Cerebellar cortex (tissue), 1 donor: Measurements from ENCODE around the gene ZFAND2A.
A peak's percentile ranks its signal among the peaks of the same experiment; 100 is the strongest.
"Not testable (repeated sequence)": the region's sequence is repeated elsewhere in the genome, so short reads cannot be mapped to it uniquely, and the experiment has no call there.

Experiments used
- DNase-seq: peaks from one replicate; pipeline ENCODE4 v3.0.0-alpha.2; 2015; ENCODE audit warnings: low spot score

ZFAND2A gene, protein sequence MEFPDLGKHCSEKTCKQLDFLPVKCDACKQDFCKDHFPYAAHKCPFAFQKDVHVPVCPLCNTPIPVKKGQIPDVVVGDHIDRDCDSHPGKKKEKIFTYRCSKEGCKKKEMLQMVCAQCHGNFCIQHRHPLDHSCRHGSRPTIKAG

DNA sequence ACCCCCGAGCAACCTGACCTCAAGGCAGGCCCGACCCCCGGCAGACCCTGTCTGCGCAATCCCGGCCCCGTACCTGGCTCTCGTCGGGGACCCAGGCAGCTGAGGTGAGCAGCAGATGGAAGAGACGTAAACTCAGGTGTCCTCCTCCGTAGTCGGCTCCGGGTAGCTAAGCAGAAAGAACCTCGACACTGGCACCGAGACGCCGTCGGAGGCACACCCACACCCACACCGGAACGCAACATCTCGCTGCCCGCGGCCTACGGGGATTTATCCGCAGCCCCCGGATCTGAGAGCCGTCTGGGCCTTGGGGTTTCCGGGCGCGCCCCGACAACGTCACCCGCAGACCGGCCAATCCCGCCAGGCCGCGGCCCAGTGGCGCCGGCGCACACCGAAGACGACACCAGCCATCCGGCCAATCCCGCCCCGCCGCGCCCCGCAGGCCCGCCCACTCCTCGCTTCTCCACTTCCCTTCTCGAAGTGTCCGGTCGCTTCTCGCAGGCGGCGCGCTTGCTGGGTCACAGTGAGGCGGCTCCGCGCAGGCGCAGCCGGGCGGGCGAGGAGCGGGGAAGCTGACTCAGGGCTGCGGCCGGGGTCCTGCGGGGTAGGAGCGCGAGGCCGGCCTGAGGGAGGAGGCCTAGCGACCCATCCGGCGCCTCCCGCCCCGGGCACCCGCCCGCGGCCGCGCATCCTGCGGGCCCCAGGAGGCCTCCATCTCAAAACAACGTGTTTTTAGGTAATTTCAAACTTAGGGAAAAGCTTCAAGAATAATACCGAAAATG, at the start of gene ZFAND2A:
ZFAND2A (minus strand) TSS at position 306 of the 779 bp plus-strand sequence. CDS start 1,984 bp downstream, outside the sequence.
- DNase-seq = peak; percentile 94

DNA sequence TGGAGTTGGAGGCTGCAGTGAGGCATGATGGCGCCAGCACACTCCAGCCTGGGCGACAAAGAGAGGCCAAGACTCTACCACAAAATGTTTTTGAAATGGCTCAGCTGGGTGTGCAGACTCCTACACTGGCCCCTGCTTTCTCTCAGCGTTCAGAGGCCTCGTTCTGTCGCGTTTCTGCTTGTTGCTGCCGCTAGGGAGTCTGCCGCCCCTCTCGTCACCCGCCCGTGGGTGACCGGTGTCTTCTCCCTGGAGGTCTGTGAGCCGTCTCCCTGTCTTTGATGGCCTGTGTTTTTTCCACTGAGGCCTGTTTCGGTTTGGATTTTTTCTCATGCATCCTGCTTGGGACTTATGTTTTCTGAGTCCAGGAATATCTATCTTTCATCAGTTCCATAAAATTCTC, 49.1 kb upstream of the ZFAND2A start:
- DNase-seq = no peak

DNA sequence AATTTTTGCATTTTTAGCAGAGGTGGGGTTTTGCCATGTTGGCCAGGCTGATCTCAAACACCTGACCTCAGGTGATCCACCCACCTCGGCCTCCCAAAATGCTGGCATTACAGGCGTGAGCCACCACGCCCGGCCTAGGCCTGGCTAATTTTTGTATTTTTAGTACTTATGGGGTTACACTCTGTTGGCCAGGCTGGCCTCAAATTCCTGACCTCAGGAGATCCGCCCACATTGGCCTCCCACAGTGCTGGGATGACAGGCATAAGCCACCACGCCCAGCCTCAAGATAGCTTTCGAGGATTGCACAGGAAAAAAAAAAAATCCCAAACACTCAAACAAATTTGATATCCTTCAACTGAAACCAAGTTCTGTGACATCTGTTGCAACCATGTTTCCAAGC, 45.7 kb upstream of the ZFAND2A start:
- not testable (repeated sequence) for DNase-seq

DNA sequence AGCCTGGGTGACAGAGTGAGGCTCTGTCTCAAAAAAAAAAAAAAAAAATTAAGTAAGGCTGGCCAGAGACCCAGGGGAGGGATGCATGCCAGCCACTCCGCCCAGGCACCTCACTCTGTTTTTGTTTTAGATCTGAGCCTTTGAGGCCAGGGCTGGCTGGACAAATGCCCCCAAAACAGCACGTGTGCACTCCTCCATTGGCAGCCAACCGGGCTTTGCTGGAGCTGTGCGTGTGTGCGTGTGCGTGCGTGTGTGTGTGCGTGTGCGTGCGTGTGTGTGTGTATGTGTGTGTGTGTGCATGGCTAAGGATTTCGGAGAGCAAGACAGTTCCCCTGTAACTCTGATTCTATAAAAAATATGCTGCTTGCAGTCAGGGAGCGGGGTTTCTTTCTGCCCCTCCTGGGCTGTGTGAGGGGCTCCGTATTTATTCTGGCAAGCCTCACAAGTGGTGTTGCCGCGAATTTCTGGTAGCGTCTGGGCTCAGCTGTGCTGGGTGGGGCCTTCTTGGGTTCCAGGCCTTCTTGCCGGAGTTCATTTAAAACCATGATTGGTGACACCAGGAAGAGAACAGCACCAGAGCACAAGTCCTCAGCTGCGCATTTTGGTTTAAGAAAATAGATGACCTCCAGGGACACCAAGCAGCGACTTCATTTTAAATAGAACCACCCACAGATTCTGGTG, 44.6 kb upstream of the ZFAND2A start:
- peak; percentile 93 for DNase-seq

DNA sequence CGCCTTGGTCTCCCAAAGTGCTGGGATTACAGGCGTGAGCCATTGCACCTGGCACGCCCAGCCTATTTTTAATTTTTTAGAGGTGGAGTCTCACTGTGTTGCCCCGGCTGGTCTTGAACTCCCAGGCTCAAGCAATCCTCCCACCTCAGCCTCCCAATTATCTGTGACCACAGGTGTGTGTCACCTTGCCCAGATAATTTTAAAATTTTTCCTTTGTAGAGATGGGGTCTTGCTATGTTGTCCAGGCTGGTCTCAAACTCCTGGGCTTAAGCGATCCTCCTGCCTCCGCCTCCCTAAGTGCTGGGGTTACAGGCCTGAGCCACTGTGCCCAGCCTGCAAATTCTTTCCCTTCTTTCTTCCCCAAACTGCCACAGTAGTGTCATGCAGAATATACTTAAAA, 42.9 kb upstream of the ZFAND2A start:
- DNase-seq = not testable (repeated sequence)

DNA sequence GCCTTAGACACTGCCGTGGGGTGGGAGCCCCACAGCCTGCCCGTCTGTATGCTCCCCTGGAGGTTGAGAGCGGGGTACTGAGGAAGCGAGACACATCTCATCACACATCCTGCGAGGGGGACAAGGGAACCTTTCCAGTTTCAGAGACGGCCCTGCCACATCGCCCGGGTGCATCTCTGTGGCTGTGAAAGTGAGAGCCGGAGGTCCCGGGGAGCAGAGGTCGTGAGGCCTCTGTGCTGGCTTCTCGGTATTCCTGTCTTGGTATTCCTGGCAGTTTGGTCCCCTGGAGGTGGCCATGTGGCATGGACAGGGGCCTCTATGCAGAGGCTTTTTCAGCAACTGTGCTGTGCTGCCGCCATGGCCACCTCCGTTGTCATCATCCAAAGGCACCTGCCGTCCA, 41.9 kb upstream of the ZFAND2A start:
- DNase-seq = no peak

DNA sequence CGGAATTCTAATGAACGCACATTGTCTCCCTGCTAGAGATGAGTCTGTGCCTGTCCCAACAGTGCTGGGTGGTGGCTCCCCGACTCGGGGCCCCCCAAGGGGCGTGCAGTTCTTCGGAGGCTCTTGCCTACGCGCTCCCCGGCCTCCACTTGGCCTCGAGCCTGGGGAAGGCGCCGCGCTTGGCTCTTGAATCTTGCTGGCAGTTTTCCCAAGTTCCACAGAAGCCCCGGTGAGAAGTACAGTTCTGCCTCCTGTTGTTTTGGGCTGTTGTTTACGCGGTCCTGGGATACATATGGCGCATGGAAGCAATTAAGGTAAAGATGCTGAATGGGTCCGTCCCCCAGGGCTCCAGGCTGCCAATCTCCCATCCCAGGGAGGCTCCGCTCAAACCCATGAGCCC, 40.0 kb upstream of the ZFAND2A start:
- peak; percentile 38 for DNase-seq

DNA sequence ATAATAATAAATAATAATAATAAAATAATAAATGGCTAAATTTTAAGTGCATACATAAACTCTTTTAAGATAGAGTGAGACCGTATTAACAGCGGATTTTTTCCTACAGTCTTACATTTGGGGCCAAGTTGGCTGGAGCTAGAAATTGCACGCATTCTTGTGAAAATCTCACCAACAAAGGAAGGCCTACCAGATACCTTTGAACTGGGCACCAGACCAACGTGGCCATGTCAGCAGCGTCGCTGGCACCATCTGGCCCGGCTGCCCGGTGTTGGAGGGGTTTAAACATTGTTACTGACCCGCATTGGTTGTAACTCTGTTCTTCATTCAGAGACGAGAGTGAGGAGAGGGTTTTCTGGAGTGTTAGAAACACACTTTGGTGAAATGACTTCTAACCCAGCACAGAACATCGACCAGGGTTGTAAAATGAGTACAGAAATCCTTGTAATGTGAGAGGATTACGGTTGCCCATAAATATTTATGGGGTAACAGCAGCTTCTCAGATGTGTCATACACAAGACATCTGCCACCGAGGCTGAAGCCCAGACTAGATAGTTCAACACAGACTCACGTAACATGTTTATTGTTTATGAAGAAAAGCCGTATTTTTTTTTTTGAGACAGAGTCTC, 38.1 kb upstream of the ZFAND2A start:
- peak; percentile 28 for DNase-seq

DNA sequence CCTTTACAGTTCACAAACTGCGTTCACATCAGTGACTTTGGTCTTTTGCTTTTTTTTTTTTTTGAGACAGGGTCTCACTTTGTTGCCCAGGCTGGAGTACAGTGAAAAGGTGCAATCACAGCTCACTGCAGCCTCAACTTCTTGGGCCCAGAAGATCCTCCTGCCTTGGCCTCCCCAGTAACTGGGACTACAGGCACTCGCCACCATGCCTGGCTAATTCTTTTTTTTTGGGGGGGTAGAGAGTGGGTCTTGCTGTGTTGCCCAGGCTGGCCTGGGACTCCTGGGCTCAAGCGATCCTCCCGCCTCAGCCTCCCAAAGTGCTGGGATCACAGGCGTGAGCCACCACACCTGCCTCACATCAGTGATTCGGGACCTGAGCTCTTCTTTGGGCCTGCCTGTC, 37.0 kb upstream of the ZFAND2A start:
- no peak for DNase-seq

DNA sequence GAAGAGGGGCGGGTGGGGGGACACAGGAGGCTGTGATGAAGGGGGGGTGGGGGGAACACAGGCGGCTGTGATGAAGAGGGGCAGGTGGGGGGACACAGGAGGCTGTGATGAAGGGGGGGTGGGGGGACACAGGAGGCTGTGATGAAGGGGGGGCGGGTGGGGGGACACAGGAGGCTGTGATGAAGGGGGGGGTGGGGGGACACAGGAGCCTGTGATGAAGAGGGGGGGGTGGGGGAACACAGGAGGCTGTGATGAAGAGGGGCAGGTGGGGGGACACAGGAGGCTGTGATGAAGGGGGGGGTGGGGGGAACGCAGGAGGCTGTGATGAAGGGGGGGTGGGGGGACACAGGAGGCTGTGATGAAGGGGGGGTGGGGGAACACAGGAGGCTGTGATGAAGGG, 36.4 kb upstream of the ZFAND2A start:
- DNase-seq = not testable (repeated sequence)

DNA sequence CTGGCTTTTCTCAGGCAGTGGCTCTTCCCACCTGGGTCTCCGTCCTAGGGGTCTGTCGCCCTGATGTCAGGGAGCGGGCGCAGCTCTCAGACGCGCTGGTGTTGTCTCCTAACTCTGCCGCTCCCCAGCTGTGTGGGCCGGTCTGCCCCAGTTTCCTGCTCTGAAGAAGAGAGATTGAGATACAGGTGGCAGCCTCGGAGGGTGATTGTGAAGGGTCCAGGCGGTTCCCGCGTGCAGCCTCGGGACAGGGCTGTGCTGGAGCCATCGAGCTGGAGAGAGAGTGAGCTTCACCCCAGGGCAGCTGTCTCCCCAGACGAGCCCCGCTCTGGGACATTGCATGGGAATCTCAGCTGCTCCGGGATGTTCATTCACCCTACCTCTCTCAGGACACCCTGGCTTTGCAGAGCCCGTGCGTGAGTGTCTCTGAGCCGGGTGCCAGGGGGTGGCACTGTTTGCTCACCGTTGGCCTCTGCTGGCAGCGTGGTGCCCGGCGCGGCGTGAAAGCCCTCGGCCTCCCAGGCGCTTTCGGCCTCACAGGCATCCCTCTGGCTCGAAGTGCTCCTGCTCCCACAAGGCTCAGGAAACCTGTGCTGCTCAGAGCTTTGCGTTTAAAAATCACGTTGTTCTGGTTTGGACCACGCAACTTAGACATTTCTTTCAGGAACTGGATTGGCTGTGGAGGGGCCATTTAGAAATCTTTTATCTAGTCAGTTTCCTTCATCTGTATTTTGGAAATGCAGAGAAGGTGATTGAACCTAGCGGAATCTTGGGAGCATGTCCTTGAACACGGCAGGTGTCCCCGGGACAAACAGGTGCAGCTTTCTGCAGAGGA, 33.8 kb upstream of the ZFAND2A start:
- peak; percentile 84 for DNase-seq

DNA sequence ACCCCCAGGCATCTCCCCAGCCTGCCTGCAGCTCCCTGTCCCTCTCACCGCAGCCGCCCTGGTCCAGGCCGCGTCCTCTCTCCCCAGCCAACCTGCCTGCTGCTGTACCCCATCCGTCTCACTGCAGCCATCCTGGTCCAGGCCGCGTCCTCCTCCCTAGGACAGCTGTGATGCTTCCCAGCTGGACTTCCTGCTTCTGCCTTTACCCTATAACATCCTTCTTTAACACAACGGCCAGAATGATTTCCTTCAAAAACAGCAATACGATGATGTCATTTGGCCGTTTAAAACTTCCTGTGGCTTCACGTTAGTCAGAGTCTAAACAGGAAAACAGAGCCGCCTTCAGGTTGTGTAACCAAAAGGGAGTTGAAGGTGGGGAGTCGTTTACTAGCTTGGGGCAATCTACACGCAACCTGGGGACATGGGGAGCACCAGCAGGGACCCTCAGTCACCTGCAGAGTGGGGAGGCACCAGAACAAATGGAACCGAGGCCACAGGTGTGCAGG, 32.2 kb upstream of the ZFAND2A start:
- no peak for DNase-seq

DNA sequence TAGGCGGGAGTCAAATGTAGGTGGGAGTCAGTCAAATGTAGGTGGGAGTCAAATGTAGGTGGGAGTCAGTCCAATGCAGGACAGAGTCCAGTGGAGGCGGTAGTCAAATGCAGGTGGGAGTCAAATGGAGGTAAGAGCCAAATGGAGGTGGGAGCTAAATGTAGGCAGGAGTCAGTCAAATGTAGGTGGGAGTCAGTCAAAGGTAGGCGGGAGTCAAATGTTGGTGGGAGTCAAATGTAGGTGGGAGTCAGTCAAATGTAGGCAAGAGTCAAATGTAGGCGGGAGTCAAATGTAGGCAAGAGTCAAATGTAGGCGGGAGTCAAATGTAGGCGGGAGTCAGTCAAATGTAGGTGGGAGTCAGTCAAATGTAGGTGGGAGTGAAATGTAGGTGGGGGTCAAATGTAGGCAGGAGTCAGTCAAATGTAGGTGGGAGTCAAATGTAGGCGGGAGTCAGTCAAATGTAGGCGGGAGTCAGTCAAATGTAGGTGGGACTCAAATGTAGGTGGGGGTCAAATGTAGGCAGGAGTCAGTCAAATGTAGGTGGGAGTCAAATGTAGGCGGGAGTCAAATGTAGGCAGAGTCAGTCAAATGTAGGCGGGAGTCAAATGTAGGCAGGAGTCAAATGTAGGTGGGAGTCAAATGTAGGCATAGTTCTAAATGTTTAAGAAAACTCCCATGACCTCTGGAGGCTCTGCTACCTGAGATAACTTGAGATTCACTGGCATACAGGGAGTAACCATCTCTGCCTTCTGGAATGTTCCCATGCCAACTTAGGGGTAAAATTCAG, 30.2 kb upstream of the ZFAND2A start:
- no peak for DNase-seq

DNA sequence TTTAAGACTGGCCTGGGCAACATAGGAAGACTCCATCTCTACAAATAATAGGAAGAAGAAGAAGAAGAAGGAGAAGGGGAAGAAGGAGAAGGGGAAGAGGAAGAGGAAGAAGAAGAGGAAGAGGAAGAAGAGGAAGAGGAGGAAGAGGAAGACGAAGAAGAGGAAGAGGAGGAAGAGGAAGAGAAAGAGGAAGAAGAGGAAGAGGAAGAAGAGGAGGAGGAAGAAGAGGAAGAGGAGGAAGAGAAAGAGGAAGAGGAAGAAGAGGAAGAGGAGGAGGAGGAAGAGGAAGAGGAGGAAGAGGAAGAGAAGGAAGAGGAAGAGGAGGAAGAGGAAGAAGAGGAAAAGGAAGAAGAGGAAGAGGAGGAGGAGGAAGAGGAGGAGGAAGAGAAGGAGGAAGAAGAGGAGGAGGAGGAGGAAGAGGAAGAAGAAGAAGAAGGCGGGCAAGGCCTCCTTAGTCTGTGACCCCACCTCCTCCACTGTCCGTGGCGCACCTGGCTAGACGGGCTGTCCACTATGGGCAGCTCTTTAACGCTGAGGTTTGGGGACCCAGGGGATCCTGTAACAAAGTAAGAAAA, 28.8 kb upstream of the ZFAND2A start:
- no peak for DNase-seq

DNA sequence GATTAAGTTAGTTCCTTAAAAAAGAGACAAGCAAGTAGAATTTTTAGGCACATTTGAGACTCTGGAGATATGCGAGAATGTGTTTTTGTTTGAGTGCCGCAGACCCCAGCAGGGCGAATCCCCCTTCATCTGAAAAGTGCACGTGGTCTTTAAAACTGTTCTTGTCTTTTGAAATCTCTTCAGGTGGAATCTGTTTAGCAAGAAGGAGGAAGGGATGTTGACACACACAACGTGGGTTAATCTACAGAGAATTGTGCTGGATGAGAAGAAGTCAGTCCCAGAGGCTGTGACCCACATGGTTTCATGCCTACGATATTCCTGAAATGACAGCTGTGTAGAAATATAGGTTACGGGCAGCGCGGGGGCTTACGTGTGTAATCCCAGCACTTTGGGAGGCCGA, 27.1 kb upstream of the ZFAND2A start:
- DNase-seq = no peak

DNA sequence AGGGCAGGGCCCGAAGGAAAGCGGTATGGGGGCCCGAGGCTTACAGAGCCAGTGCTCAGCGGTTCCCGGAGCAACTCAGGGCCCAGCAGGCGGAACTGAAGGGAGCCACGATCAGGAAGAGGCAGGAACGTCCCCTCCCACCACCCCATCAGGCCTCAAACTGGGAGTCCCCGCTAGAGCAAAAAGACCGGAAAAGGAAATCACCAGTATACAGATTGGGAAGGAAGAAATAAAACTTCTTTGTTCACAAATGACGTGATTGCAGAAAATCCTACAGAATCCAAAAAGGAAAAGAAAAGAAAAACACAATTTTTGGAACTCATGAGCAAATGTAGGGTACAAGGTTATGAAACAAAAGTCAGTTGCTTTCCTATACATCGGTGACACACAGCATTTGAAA, 21.6 kb upstream of the ZFAND2A start:
- DNase-seq = no peak

DNA sequence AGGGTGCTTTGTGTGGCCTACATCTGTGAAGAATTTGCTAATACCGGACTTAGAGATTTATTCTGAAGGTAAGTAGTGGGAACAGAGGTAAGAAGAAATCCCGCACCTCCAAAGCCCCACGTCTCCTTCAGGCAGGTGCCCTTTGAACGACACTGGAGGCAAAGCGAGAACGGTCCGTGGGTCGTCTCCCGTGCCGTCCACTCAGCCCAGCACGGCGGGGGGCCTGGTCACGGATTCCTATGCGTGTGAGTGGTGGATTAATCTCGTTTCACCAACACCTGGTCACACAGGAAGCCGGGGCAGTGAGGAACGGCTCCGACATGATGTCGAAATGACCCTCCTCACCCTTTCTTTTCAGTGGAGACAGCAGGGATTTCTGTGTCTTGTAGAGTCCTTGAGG, 21.0 kb upstream of the ZFAND2A start:
- no peak for DNase-seq

DNA sequence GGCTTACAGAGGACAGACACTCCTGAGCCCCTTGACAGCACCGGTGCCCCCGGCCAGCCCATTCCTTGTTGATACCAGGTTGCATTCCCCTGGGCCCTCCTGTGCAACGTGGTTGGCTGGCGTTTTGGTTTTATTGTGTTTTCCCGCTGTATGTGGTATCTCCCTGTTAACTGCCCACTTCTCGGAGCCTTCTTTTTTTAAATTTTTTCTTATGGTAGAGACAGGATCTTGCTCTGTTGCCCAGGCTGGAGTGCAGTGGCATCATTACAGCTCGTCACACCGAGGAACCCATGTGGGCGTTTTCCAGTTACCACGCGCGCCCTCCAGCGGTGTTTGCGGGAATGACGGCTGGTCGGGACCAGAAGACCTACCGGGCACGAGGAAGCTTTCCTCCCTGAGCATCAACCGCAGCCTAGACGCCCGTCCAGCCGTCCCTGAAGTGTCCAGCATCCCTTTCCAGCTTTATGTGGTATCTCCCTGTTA, 16.9 kb upstream of the ZFAND2A start:
- peak; percentile 57 for DNase-seq

DNA sequence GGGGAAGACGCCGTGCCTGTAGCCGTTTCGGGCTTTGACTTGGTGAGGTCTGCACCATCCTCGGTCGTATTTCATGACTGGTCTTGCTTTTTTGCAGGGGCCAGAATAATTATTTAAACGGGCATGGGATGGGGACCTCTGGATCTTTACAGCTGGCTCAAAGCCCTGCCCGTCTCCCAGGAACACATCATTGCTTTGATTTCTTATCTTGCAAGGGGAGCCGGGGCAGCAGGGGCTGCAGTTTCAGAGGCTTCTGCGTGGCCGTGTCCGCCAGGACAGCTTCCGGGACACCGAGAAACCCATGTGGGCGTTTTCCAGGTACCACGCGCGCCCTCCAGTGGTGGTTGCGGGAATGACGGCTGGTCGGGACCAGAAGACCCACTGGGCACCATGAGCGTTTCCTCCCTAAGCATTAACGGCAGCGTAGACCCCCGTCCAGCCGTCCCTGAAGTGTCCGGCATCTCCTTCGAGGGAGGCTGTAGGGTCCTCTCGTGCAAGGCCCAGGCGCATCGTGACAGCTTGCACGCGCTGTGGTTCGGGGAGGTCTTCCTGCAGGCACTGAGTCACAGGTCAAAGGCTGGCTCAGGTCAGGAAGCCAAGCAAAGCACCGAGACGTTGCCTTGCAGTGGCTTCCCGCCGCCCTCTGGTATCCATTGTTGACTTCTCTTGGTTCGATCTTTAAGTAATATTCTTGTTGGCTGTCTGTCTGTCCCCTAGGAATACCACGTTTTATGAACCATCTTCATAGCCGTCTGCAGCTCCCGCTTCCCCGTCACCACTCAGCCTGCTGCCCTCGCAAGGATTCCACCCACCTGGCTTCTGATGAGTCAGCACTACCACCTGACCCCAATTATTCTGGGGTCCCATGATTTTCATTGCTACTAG, 16.2 kb upstream of the ZFAND2A start:
- DNase-seq = peak; percentile 83
